IMR-90 (cell line): ENCODE data around the gene JMY. TPM values are rescaled to one million over a fixed set of nuclear protein-coding genes. Genes with fewer than 3 reads are reported as not detected.

Experiments
- ATAC-seq: fragments of 200-7000 bp; cut with Tn5 transposase; 2 replicates; pipeline ENCODE4 v1.9.1; 2020; ENCODE audit warnings: low read depth, mild to moderate bottlenecking, moderate library complexity
- BruUV-seq: library from RNA; stranded (reverse); fragments of 400-500 nt; replicated peaks from 2 replicates; lab custom pipeline; 2021; lab: Mats Ljungman, UMichigan
- CTCF ChIA-PET: fragments of 300-600 bp; formaldehyde crosslinking; extraction: SDS; loops from one replicate; lab custom pipeline; 2021; ENCODE audit warnings: antibody characterized with exemption; lab: Yijun Ruan, JAX
- POLR2A ChIA-PET: fragments of 300-600 bp; sonication (Branson Sonifier 250); formaldehyde crosslinking; loops from one replicate; lab custom pipeline; 2022; ENCODE audit warnings: antibody characterized with exemption; ENCODE audit not compliant: unreplicated experiment; lab: Charles Lee
- DNase-seq: peaks from one replicate; pipeline ENCODE4 v3.0.0; 2013
- H2AFZ ChIP-seq: replicated peaks from 2 replicates; pipeline ENCODE3; 2013; ENCODE audit warnings: low read length, mild to moderate bottlenecking; ENCODE audit not compliant: poor library complexity
- H2AK5ac ChIP-seq: 2 replicates; pipeline ENCODE4 v1.6.1; 2013; ENCODE audit warnings: low read depth, low read length, inconsistent platforms
- H2AK9ac ChIP-seq: replicated peaks from 2 replicates; pipeline ENCODE3; 2013; ENCODE audit warnings: mild to moderate bottlenecking, low read depth, low read length, moderate library complexity; ENCODE audit not compliant: poor library complexity
- H2BK120ac ChIP-seq: 2 replicates; pipeline ENCODE4 v1.6.1; 2013; ENCODE audit warnings: low read depth, low read length, inconsistent platforms
- H2BK15ac ChIP-seq: 3 replicates; pipeline ENCODE4 v1.6.1; 2013; ENCODE audit warnings: low read depth, low read length, inconsistent platforms
- H2BK20ac ChIP-seq: 2 replicates; pipeline ENCODE4 v1.6.1; 2013; ENCODE audit warnings: low read depth, mild to moderate bottlenecking, inconsistent platforms, low read length, moderate library complexity
- H2BK5ac ChIP-seq: 2 replicates; pipeline ENCODE4 v1.6.1; 2013; ENCODE audit warnings: mild to moderate bottlenecking, low read depth, low read length, inconsistent platforms; ENCODE audit not compliant: poor library complexity, severe bottlenecking
- H3K14ac ChIP-seq: replicated peaks from 2 replicates; pipeline ENCODE4 v1.6.1; 2013; ENCODE audit warnings: low read depth, low read length, inconsistent platforms
- H3K18ac ChIP-seq: 2 replicates; pipeline ENCODE4 v1.6.1; 2013; ENCODE audit warnings: low read depth, low read length, control low read depth
- H3K23ac ChIP-seq: 2 replicates; pipeline ENCODE4 v1.6.1; 2013; ENCODE audit warnings: low read depth, low read length, inconsistent platforms
- H3K27ac ChIP-seq: 2 replicates; pipeline ENCODE4 v1.5.1; 2013; ENCODE audit warnings: mild to moderate bottlenecking, control low read depth, low read length; ENCODE audit not compliant: insufficient read depth
- H3K27me3 ChIP-seq: 2 replicates; pipeline ENCODE4 v1.6.1; 2013; ENCODE audit warnings: low read length; ENCODE audit not compliant: control insufficient read depth, insufficient read depth
- H3K36me3 ChIP-seq: 2 replicates; pipeline ENCODE4 v1.6.1; 2013; ENCODE audit warnings: low read length, mixed read lengths; ENCODE audit not compliant: control insufficient read depth, insufficient read depth
- H3K4ac ChIP-seq: 2 replicates; pipeline ENCODE4 v1.6.1; 2013; ENCODE audit warnings: low read depth, low read length, inconsistent platforms
- H3K4me1 ChIP-seq: 2 replicates; pipeline ENCODE4 v1.6.1; 2013; ENCODE audit warnings: low read length, mixed read lengths; ENCODE audit not compliant: control insufficient read depth, insufficient read depth
- H3K4me2 ChIP-seq: 2 replicates; pipeline ENCODE4 v1.6.1; 2013; ENCODE audit warnings: low read depth, mild to moderate bottlenecking, control low read depth, low read length, moderate library complexity
- H3K4me3 ChIP-seq: 2 replicates; pipeline ENCODE4 v1.5.1; 2013; ENCODE audit warnings: low read depth, mild to moderate bottlenecking, control low read depth, low read length, moderate library complexity; ENCODE audit not compliant: insufficient read depth
- H3K56ac ChIP-seq: 2 replicates; pipeline ENCODE4 v1.6.1; 2013; ENCODE audit warnings: low read length, inconsistent platforms; ENCODE audit not compliant: insufficient read depth; ENCODE audit errors: extremely low read depth
- H3K79me1 ChIP-seq, 2 experiments: 2 replicates each; pipeline ENCODE4 v1.6.1; 2013; ENCODE audit warnings: low read length in 2 of 2, inconsistent platforms in 1 of 2, low read depth in 1 of 2
- H3K9ac ChIP-seq: 2 replicates; pipeline ENCODE4 v1.6.1; 2013; ENCODE audit warnings: low read depth, low read length, control low read depth
- H3K9me1 ChIP-seq: 2 replicates; pipeline ENCODE4 v1.6.1; 2013; ENCODE audit warnings: low read length, inconsistent platforms; ENCODE audit not compliant: insufficient read depth
- H3K9me3 ChIP-seq: 2 replicates; pipeline ENCODE4 v1.6.1; 2013; ENCODE audit warnings: low read length; ENCODE audit not compliant: control insufficient read depth, insufficient read depth
- H4K20me1 ChIP-seq: 2 replicates; pipeline ENCODE4 v1.6.1; 2013; ENCODE audit warnings: low read length, inconsistent platforms; ENCODE audit not compliant: insufficient read depth
- H4K5ac ChIP-seq: 2 replicates; pipeline ENCODE4 v1.6.1; 2013; ENCODE audit warnings: mild to moderate bottlenecking, low read depth, low read length, control low read depth
- H4K8ac ChIP-seq, 2 experiments: 2 replicates each; pipeline ENCODE4 v1.6.1; 2013; ENCODE audit warnings: low read depth in 2 of 2, low read length in 2 of 2, control low read depth in 1 of 2, inconsistent platforms in 1 of 2
- H4K91ac ChIP-seq: 2 replicates; pipeline ENCODE4 v1.6.1; 2013; ENCODE audit warnings: low read depth, low read length, inconsistent platforms; ENCODE audit not compliant: insufficient read depth
- MAFK ChIP-seq: IDR thresholded peaks from 2 replicates; pipeline ENCODE4 v1.6.1; 2012; ENCODE audit warnings: low read depth, low read length, improper control_type of control experiment
- MAZ ChIP-seq: IDR thresholded peaks from 2 replicates; pipeline ENCODE4 v1.6.1; 2012; ENCODE audit warnings: low read depth, mild to moderate bottlenecking, low read length, improper control_type of control experiment, moderate library complexity, borderline replicate concordance
- MXI1 ChIP-seq: IDR thresholded peaks from 2 replicates; pipeline ENCODE4 v1.6.1; 2012; ENCODE audit warnings: low read depth, mild to moderate bottlenecking, low read length, moderate library complexity, borderline replicate concordance
- POLR2A ChIP-seq: IDR thresholded peaks from 2 replicates; pipeline ENCODE4 v1.6.1; 2012; ENCODE audit warnings: mild to moderate bottlenecking, low read depth, low read length
- RFX5 ChIP-seq: IDR thresholded peaks from 2 replicates; pipeline ENCODE4 v1.8.0; 2012; ENCODE audit warnings: low read depth, mild to moderate bottlenecking, low read length, moderate library complexity
- WGBS, 2 experiments: methylation state at CpG; one replicate each; pipeline versions ENCODE4 v1.1.5 to v1.1.7; 2013; ENCODE audit warnings: missing lambda C conversion rate in 2 of 2; ENCODE audit not compliant: insufficient read length in 1 of 2; ENCODE audit errors: extremely low coverage in 2 of 2; 5-methylcytosine and 5-hydroxymethylcytosine counted together
- dilution Hi-C: fragments of 300-500 bp; cut with HindIII; formaldehyde crosslinking; loops from one replicate; pipeline ENCODE4 v1.14.3; 2018; ENCODE audit warnings: low sequenced_read_pairs; ENCODE audit not compliant: unreplicated experiment
- in situ Hi-C: fragments of 300-500 bp; cut with MboI; formaldehyde crosslinking; loops from 3 replicates; pipeline ENCODE4 v1.14.3; 2019; ENCODE audit warnings: low sequenced_read_pairs, inconsistent platforms, mixed read lengths
- intact Hi-C: fragments of 100-400 bp; cut with micrococcal nuclease; formaldehyde crosslinking; loops from 2 replicates; pipeline ENCODE4 v1.10.0; 2022
- polyA plus RNA-seq, 3 experiments: library from polyadenylated mRNA; depleted of rRNA; stranded (reverse); fragments of >200 nt; gene quantifications; 2 replicates each; pipeline ENCODE4 v1.2.3, GENCODE V29; 2012; ENCODE audit warnings: low replicate concordance in 1 of 3
- total RNA-seq: library from RNA; depleted of rRNA; stranded (reverse); fragments of >200 nt; gene quantifications from 2 replicates; pipeline ENCODE4 v1.2.3, GENCODE V29; 2012
- TF ChIP-seq, protein P1 (sequence below): fragments of 150-350 bp; IDR thresholded peaks from 2 replicates; pipeline ENCODE4 v1.6.1; 2017; ENCODE audit warnings: mild to moderate bottlenecking, antibody characterized with exemption, low read length, low read depth

JMY gene
- total and polyA plus RNA-seq, 2 of the 4 experiments (the other 2 are of a cell fraction): 1.7 to 3.2 TPM

DNA sequence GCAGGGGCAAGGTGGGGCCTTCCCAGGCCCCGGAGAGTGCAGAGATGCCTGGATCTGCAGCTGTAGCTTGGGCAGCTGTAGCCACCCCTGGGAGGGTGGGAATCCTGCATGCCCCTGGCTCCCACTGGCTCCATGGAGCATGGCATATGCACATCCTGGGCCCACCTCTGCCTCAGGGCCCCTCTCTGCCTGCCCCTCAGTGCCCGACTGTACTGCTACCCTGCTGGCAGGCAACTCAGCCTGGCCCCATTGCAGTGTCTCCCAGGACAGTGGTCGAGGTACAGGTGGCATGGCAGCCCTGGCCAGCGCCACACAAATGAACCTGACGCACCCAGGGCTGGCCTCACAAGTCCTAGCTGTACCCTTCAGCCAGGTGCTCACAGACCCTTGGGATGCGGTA is 23.9 kb downstream of the JMY start:
- no peak overlapping the region for H3K4me3 ChIP-seq
- H4K5ac ChIP-seq: no peak overlapping the region
- H3K23ac ChIP-seq: no peak overlapping the region
- peaks cover 12% of the 10 kb centered on the region for H3K9me1 ChIP-seq
- 83% methylated on average over 5 of the region's 6 CpGs; no CpG with 5 or more reads in 1 of the 2 experiments for WGBS, 2 experiments
- no peak overlapping the region for H2BK120ac ChIP-seq
- H3K36me3 ChIP-seq: no peaks in the 10 kb centered on the region
- no peak overlapping the region for H2AK9ac ChIP-seq
- no peak overlapping the region for H3K56ac ChIP-seq
- no peak overlapping the region for H3K18ac ChIP-seq
- no peaks in the 10 kb centered on the region for H3K4me1 ChIP-seq
- ChIA-PET POLR2A (no interaction called here), CTCF (interaction anchor here (0.7 kb wide), 1 partner anchor 353 kb away, joined by 7 read pairs; no protein-coding TSS in a partner anchor)
- H3K9me3 ChIP-seq: no peaks in the 10 kb centered on the region
- no peak overlapping the region for H2BK5ac ChIP-seq
- no peak overlapping the region for H2AFZ ChIP-seq
- H2BK20ac ChIP-seq: no peak overlapping the region
- no peaks in the 10 kb centered on the region for H3K27me3 ChIP-seq
- BruUV-seq: no TSS peak
- peaks cover 12% of the 10 kb centered on the region for H4K20me1 ChIP-seq
- intact Hi-C loops (no loop called here), in situ Hi-C loops (no loop called here), dilution Hi-C loops (no loop called here)
- TF ChIP-seq RFX5 (no peak), POLR2A (no peak), MAFK (no peak), MXI1 (no peak), MAZ (no peak)
- TF ChIP-seq, protein P1, sequence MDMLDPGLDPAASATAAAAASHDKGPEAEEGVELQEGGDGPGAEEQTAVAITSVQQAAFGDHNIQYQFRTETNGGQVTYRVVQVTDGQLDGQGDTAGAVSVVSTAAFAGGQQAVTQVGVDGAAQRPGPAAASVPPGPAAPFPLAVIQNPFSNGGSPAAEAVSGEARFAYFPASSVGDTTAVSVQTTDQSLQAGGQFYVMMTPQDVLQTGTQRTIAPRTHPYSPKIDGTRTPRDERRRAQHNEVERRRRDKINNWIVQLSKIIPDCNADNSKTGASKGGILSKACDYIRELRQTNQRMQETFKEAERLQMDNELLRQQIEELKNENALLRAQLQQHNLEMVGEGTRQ: no peak
- no peak overlapping the region for H3K4ac ChIP-seq
- ATAC-seq (no peak), DNase-seq (no peak)
- peaks cover 2 to 5% of the 10 kb centered on the region in 2 experiments; a peak in 2 of 4 replicates for H3K79me1 ChIP-seq
- no peak overlapping the region for H3K27ac ChIP-seq
- no peak overlapping the region for H3K4me2 ChIP-seq
- H3K14ac ChIP-seq: no peak overlapping the region
- H3K9ac ChIP-seq: no peak overlapping the region
- no peak overlapping the region for H4K91ac ChIP-seq
- no peak overlapping the region for H4K8ac ChIP-seq
- H2AK5ac ChIP-seq: no peak overlapping the region
- no peak overlapping the region for H2BK15ac ChIP-seq
